HG03442 (cell line): ENCODE results near the gene CAPZA2.
"Not testable (repeated sequence)": the region's sequence is repeated elsewhere in the genome, so short reads cannot be mapped to it uniquely, and the experiment has no call there.

ENCODE experiments used
- ATAC-seq: cut with Tn5 transposase; IDR thresholded peaks from one replicate; pipeline ENCODE4 v1.9.1; 2021; ENCODE audit warnings: mild to moderate bottlenecking, moderate library complexity; ENCODE audit not compliant: unreplicated experiment

Gene CAPZA2

DNA sequence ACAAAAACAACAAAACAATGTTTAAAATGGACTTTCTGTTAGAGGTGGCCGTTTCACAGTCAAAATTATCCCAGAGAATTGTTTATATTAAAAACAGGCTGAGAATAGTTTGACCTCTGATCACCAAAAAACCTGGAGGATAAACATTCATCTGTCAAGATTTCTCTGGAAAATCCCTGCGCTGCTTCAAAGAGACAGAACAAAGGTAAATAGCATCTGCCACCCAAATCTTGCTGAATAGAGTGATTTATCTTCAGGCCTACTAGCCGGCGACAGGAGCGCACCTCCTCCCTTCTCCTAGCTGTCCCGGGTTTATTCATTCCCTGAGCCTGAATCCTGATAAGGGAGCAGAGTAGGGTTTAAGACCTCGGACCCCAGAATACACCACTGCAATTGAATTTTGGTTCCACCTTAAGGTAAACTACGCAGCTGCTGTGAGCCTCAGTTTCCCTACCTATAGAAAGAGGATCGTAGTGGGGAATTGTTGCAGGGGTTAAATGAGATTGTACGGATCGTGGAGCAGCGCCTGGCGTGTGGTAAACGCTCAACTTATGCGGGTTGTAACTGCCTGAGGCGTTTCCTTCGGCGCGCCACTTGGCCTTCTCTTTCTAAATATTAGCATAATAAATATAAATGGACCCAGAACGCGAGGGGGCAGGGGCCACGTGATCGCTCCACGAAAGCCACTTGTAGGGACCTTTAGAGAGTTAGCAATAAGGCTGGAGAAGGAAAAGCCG is 90.4 kb downstream of the CAPZA2 start:
- no peak for ATAC-seq

GRCh38 chr7:116953372-116953905 is 91.1 kb downstream of the CAPZA2 start, which contains the start of gene ST7:
ST7 (plus strand) TSS chr7:116953501; CDS start chr7:116953541, 40 bp downstream.
- ATAC-seq, result peak; percentile 29

- peak; percentile 15 for ATAC-seq
These were observed 91.8 kb downstream of the CAPZA2 start for GRCh38 chr7:116953906-116954838.

GRCh38 chr7:116955340-116955739 is 93.0 kb downstream of the CAPZA2 start:
- no peak for ATAC-seq

DNA sequence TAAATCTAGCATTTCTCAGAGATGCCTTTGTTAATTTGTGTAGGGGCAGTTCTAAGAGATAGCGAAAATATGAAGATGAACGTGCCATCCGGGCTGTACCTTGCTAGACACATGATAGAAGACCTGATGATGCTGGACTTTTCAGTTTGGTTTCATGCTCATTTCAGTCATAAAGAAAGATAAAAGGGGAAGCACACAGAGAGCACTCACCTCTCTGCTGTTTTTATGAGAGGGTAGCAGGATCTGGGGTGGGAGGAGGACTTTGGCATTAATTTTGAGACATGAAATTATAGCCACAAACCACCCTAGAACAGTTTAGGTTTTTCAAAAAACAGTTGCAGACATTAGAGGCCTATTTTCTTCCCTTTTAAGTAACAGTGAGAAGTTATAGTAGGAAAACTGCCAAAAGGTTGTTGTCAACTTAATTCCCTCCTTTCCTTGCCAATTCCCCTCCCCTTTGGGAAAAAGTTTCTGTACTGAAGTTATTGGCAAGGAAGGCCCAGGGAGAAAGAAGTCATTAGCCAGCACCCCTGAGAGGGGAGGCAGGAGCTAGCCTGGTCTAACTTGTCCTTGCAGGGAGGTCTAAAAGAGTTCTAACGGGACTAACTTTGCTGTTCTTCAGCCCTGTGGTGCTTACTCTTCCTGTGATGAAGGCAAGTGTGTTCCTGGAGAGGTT is 93.6 kb downstream of the CAPZA2 start:
- peak; percentile 80 for ATAC-seq

DNA sequence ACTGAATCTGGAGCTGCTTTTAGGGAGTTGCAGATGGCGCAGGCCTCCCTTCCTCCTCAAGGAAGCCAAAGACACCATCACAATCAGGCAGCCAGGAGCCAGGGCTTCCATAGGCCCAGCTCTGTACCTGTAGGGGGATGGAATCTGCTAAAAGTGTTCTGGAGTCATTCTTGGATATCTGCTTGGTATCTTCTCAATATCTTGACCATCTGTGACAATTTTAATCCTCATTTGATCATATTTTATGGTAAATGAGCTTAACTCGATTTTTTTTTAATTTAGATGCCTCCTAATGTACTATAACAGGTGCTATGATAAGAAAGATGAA is 94.1 kb downstream of the CAPZA2 start:
- ATAC-seq, result no peak

DNA sequence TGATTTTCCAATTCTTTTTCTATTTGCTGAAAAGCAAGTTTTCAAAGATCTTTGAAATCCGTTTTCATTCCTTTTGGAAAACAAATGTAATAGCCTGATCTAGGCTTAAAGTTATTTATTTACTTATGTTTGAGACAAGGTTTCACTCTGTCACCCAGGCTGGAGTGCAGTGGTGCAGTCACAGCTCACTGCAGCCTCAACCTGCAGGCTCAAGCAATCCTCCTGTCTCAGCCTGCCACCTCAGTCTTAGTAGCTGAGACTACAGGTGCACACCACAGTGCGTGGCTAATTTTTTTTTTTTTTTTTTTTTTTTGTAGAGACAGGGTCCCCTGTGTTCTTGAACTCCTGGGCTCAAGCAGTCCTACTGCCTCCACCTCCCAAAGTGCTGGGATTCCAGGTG is 95.5 kb downstream of the CAPZA2 start:
- peak; percentile 24 for ATAC-seq

- ATAC-seq, result not testable (repeated sequence)
These were observed 99.7 kb downstream of the CAPZA2 start for GRCh38 chr7:116961966-116962673.

DNA sequence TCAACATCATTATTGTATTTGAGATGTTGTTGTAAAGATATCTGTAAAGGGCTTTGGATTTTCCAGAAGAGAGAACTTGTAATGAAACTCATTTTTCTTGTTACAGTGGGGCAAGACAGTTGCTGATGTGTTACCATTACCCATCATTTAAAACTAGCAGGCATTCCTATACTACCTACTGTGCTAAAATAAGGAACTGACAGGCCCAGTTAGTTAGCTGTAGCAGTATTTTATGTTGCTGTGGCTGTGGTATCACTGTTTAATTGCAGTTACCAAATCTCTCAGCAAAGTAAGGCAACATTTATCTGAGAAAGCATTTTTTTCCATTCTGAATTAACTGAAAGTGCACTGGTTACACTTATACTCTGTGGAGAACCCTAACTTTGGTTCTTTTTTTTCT is 100.8 kb downstream of the CAPZA2 start:
- no peak for ATAC-seq

- no peak for ATAC-seq
These were observed 104.2 kb downstream of the CAPZA2 start for GRCh38 chr7:116966601-116967000.

- no peak for ATAC-seq
These were observed 105.0 kb downstream of the CAPZA2 start for GRCh38 chr7:116967254-116967922.

DNA sequence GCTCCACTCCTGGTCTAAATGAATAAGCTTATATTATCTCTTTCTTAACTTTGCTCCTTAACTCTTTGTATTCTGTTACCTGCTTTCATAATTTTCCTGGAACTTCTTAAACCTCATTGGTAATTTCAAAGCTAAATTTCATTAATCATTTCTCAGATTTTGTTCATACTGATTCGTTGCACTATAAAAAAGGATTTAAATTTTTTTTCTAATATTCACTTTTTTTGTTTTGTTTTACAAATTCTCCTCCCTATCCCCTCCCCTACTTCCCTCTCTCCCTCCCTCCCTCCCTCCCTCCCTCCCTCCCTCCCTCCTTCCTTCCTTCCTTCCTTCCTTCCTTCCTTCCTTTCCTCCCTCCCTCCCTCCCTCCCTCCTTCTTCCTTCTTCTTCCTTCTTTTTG is 105.6 kb downstream of the CAPZA2 start:
- ATAC-seq, result no peak

DNA sequence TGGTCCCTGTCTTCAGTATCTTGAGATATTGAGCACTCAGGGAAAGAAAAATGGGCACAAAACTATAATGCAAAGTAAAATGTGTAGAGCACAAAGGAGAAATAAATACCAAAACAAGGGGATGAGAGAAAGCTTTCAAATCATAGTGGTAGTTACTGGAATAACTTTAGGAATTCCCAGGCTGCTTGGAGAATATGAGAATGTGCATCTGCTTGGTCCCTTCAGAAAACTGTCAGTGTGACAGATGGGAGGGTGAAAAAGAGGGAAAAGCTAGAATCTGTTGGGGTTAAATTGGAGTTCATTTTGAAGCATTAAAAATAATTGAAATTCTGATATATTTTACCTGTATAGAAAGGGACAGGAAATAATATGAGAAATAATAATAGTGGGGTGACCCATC is 106.2 kb downstream of the CAPZA2 start:
- ATAC-seq, result no peak

DNA sequence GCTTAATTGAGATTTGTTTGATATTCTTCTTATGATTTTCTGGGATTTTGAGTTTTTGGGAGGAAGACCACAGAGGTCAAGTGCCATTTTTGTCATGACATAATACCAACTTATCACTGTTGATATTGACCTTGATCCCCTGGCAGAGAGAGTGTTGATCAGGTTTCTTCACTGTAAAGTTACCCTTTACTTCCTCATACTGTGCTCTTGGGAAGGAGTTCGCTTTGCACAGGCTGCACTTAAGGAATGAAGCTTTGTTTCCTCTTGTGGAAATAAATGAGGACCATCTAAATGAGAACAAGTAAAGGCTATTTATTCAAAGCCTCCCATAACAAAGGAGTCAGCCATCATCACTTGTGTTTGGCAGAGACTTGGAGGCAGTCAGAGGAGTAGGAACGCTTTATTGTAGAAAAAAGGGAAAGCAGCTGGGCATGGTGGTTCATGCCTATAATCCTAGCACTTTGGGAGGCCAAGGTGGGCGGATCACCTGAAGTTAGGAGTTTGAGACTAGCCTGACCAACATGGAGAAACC is 107.0 kb downstream of the CAPZA2 start:
- no peak for ATAC-seq

GRCh38 chr7:116970238-116970910 is 108.0 kb downstream of the CAPZA2 start:
- peak; percentile 79 for ATAC-seq

GRCh38 chr7:116971153-116971552 is 108.8 kb downstream of the CAPZA2 start:
- ATAC-seq, result not testable (repeated sequence)
